Keratinocyte (primary cell): ENCODE data around the gene MDM4. TPM values are rescaled to one million over a fixed set of nuclear protein-coding genes. Genes with fewer than 3 reads are reported as not detected.

Experiments used
- DNase-seq: peaks from one replicate; pipeline ENCODE4 v3.0.0-alpha.2; 2011; ENCODE audit warnings: low read depth, missing footprints, low spot score
- FAIRE-seq: peaks from 2 replicates; lab custom pipeline; 2011; peaks lifted over from hg19 to GRCh38; lab: Jason Lieb, UNC
- H2AFZ ChIP-seq: 2 replicates; pipeline ENCODE4 v1.6.0; 2012; ENCODE audit warnings: low read length, control low read depth, inconsistent platforms; ENCODE audit not compliant: control insufficient read depth
- H3K27ac ChIP-seq: 2 replicates; pipeline ENCODE4 v1.5.1; 2011; ENCODE audit warnings: low read length; ENCODE audit not compliant: control insufficient read depth, insufficient read depth
- H3K27me3 ChIP-seq: 3 replicates; pipeline ENCODE4 v1.6.0; 2011; ENCODE audit warnings: low read length; ENCODE audit not compliant: control insufficient read depth, insufficient read depth; ENCODE audit errors: extremely low read depth
- H3K36me3 ChIP-seq, 2 experiments: 2 replicates in 1 of 2; 3 replicates in 1 of 2; pipeline ENCODE4 v1.5.1; 2011; ENCODE audit warnings: low read length in 2 of 2, mild to moderate bottlenecking in 1 of 2; ENCODE audit not compliant: control insufficient read depth in 2 of 2, insufficient read depth in 2 of 2; ENCODE audit errors: extremely low read depth in 1 of 2
- H3K4me1 ChIP-seq: 3 replicates; pipeline ENCODE4 v1.5.1; 2011; ENCODE audit warnings: low read length; ENCODE audit not compliant: control insufficient read depth, insufficient read depth; ENCODE audit errors: extremely low read depth
- H3K4me2 ChIP-seq: 3 replicates; pipeline ENCODE4 v1.6.0; 2011; ENCODE audit warnings: low read depth, low read length; ENCODE audit not compliant: control insufficient read depth, insufficient read depth; ENCODE audit errors: extremely low read depth
- H3K4me3 ChIP-seq, 3 experiments: fragments of 200-600 bp in 1 of 3; sonication (generic) in 1 of 3; 2 replicates in 2 of 3; 3 replicates in 1 of 3; pipeline ENCODE4 v1.5.1; 2011 to 2016; ENCODE audit warnings: low read length in 3 of 3, mild to moderate bottlenecking in 3 of 3, control low read depth in 2 of 3, inconsistent platforms in 1 of 3, low read depth in 1 of 3, mixed read lengths in 1 of 3, mixed run types in 1 of 3, moderate library complexity in 1 of 3; ENCODE audit not compliant: control insufficient read depth in 2 of 3, insufficient read depth in 2 of 3; ENCODE audit errors: extremely low read depth in 1 of 3
- H3K79me2 ChIP-seq: 2 replicates; pipeline ENCODE4 v1.6.0; 2012; ENCODE audit warnings: low read length; ENCODE audit not compliant: control insufficient read depth, insufficient read depth
- H3K9ac ChIP-seq: 3 replicates; pipeline ENCODE4 v1.6.0; 2011; ENCODE audit warnings: low read length; ENCODE audit not compliant: control insufficient read depth, insufficient read depth; ENCODE audit errors: extremely low read depth
- H3K9me1 ChIP-seq: 3 replicates; pipeline ENCODE4 v1.6.0; 2011; ENCODE audit warnings: low read length; ENCODE audit not compliant: control insufficient read depth, insufficient read depth; ENCODE audit errors: extremely low read depth
- H3K9me3 ChIP-seq: 2 replicates; pipeline ENCODE4 v1.5.1; 2012; ENCODE audit warnings: low read depth, low read length; ENCODE audit not compliant: control insufficient read depth
- H4K20me1 ChIP-seq: 3 replicates; pipeline ENCODE4 v1.6.0; 2011; ENCODE audit warnings: low read length; ENCODE audit not compliant: control insufficient read depth, insufficient read depth; ENCODE audit errors: extremely low read depth
- CTCF ChIP-seq, 3 experiments: IDR thresholded peaks in 1 of 3; conservative IDR thresholded peaks in 1 of 3; optimal IDR thresholded peaks in 1 of 3; 2 replicates in 2 of 3; 3 replicates in 1 of 3; pipeline versions ENCODE3 to v1.5.1; 2011; ENCODE audit warnings: low read length in 3 of 3, mild to moderate bottlenecking in 3 of 3, moderate library complexity in 2 of 3, control low read depth in 1 of 3, inconsistent platforms in 1 of 3; ENCODE audit not compliant: insufficient read depth in 2 of 3; ENCODE audit errors: extremely low read depth in 1 of 3
- EZH2 ChIP-seq: IDR thresholded peaks from one replicate; pipeline ENCODE4 v1.6.1; 2012; ENCODE audit warnings: inconsistent platforms, mild to moderate bottlenecking, low read length, moderate library complexity
- dilution Hi-C: fragments of 300-500 bp; cut with MboI; formaldehyde crosslinking; loops from one replicate; pipeline ENCODE4 v1.7.0; 2020; ENCODE audit warnings: low sequenced_read_pairs; ENCODE audit not compliant: extremely low pct_ligation_motif_present
- polyA plus RNA-seq, 5 experiments: library from polyadenylated mRNA; depleted of rRNA in 3 of 5; stranded (reverse) in 3 of 5; stranded (forward) in 1 of 5; unstranded in 1 of 5; fragments of >200 nt; gene quantifications; 1 replicate in 1 of 5; 2 replicates in 3 of 5; 3 replicates in 1 of 5; pipeline versions ENCODE4 v1.2.1 to v1.2.3, GENCODE V29; 2011 to 2012; ENCODE audit warnings: missing spikeins in 2 of 5, low read depth in 1 of 5, low replicate concordance in 1 of 5

MDM4 gene
- polyA plus RNA-seq, 1 donor (not counting 4 experiments of a cell fraction or from before 2014, with no cell fraction given), result 17.8 TPM

GRCh38 chr1:204598319-204598969, 82.2 kb downstream of the MDM4 start:
- H3K4me1 ChIP-seq, result peaks cover 4% of the 10 kb centered on the region
- H4K20me1 ChIP-seq, result no peaks in the 10 kb centered on the region
- FAIRE-seq (no peak), DNase-seq (no peak)
- H2AFZ ChIP-seq, result no peak overlapping the region
- TF ChIP-seq EZH2 (no peak), CTCF (optimal IDR thresholded peaks at IDR 0.05 in 1 of 3, IDR thresholded peaks at IDR 0.05 in 1 of 3, conservative IDR thresholded peaks at IDR 0.05 in 1 of 3; ENCODE audit: extremely low read depth in 1 of 3, insufficient read depth in 2 of 3, low read length in 3 of 3) (no peak)
- H3K4me3 ChIP-seq, result no peak overlapping the region
- no peaks in the 10 kb centered on the region for H3K9me1 ChIP-seq
- no peak overlapping the region for H3K9ac ChIP-seq
- no peak overlapping the region for H3K27ac ChIP-seq
- H3K4me2 ChIP-seq, result no peak overlapping the region
- H3K36me3 ChIP-seq, result no peaks in the 10 kb centered on the region
- no peaks in the 10 kb centered on the region for H3K9me3 ChIP-seq
- H3K79me2 ChIP-seq, result no peaks in the 10 kb centered on the region
- dilution Hi-C loops, result no loop called here
- no peaks in the 10 kb centered on the region for H3K27me3 ChIP-seq

- Histone ChIP-seq H3K9me1 (no peaks in the 10 kb centered on the region), H3K4me1 (peaks cover 4% of the 10 kb centered on the region), H3K79me2 (no peaks in the 10 kb centered on the region), H3K27ac (no peak overlapping the region), H3K4me3 (no peak overlapping the region), H3K4me2 (no peak overlapping the region), H4K20me1 (no peaks in the 10 kb centered on the region), H3K36me3 (no peaks in the 10 kb centered on the region), H3K9ac (no peak overlapping the region), H3K27me3 (no peaks in the 10 kb centered on the region), H2AFZ (no peak overlapping the region), H3K9me3 (no peaks in the 10 kb centered on the region)
- dilution Hi-C loops, result no loop called here
- no peak for TF ChIP-seq CTCF (optimal IDR thresholded peaks at IDR 0.05 in 1 of 3, IDR thresholded peaks at IDR 0.05 in 1 of 3, conservative IDR thresholded peaks at IDR 0.05 in 1 of 3; ENCODE audit: extremely low read depth in 1 of 3, insufficient read depth in 2 of 3, low read length in 3 of 3)
- no peak for TF ChIP-seq EZH2
- no peak for DNase-seq
- no peak for FAIRE-seq
Observed at GRCh38 chr1:204599098-204599497, 82.9 kb downstream of the MDM4 start.
